T1000 (cell line): ENCODE measurements around the gene PKP4.
"Not testable (repeated sequence)": the region's sequence is repeated elsewhere in the genome, so short reads cannot be mapped to it uniquely, and the experiment has no call there.

Experiments used
- DNase-seq: peaks from one replicate; lab custom pipeline; 2025; ENCODE audit warnings: mixed read lengths; lab: John Stamatoyannopoulos, UW

Gene PKP4

DNA sequence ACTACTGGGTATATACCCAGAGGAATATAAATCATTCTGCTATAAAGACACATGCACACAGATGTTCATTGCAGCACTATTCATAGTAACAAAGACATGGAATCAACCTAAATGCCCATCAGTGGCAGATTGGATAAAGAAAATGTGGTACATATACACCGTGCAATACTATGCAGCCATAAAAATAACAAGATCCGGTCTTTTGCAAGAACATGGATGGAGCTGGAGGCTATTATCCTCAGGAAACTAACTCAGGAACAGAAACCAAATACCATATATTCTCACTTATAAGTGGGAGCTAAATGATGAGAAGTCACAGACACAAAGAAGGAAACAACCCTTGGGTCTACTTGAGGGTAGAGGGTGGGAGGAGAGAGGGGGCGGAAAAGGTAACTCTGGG, 16.5 kb downstream of the PKP4 start:
- DNase-seq = not testable (repeated sequence)

DNA sequence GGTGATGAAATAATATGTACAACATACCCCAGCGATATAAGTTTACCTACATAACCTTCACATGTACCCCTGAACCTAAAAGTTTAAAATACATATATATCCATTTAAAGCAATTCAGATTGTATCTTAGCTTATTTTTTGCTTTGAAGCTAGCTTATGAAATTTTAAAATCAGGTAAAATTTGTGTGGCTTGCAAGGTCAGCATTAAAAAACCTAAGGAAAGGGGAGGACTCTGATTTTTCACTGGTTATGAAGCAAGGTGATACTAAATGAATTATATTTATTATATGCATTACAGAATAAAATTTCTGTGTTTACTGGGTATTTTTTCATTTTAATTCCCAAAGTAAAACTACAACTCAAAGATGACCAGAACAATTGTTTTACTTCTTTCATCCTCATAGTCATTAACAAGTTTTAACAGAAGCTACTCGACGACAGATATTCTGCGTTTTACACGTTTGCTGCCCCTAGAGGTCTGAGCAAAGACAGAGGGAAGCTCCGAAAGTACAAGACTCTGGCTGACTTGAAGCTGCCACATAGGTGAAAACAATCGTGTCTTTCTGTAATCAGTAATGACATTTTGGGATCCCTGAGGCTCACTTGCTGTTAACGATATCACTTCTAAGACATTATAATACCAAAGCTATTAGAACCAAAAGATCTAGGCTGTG, 17.1 kb downstream of the PKP4 start:
- DNase-seq = no peak

DNA sequence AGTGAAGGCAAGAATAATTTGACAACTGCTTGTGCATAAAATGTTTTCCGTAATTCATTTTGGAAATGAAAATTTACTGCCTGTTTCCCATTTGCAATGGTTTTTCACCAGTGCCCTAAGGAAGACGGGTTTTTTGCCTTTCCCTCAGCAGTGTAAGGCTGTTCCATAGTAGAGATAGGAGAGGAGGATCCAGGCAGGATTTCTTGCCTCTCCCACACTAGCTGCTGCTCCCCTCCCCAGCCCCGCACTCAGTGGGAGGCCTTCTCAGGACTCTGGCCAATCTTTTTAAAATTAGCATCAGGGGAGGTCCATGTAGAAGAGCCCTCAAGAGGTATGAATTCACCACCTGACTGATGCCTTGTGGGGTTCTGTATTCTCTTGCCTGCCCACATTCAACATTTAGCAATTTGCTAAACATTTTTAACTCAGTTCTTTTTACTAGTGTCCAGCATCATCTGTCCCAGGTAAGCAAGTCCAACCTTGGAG, 17.8 kb downstream of the PKP4 start:
- DNase-seq = not testable (repeated sequence)

GRCh38 chr2:158477202-158477601, 20.4 kb downstream of the PKP4 start:
- no peak for DNase-seq

- DNase-seq = no peak
Observed at GRCh38 chr2:158478237-158478636, 21.5 kb downstream of the PKP4 start.

- no peak for DNase-seq
Observed at GRCh38 chr2:158478816-158479215, 22.1 kb downstream of the PKP4 start.

- DNase-seq = no peak
Observed at GRCh38 chr2:158481116-158481515, 24.4 kb downstream of the PKP4 start.

DNA sequence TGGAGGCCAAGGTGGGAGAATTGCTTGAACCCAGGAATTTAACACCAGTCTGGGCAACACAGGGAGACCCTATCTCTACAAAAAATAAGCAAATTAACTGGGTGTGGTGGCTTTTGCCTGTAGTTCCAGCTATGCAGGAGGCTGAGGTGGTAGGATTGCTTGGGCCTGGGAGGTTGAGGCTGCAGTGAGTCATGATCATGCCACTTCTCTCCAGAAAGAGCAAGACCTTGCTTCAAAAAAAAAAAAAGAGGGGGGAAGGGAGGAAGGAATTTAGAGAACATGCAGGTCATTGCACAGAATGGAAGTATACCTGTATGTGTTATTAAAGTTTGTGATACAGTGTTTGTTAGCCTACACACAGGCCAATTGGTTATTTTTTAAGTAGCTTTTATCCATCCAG, 25.8 kb downstream of the PKP4 start:
- no peak for DNase-seq

- DNase-seq = no peak
Observed at GRCh38 chr2:158484892-158485556, 28.3 kb downstream of the PKP4 start.

GRCh38 chr2:158486150-158486969, 29.6 kb downstream of the PKP4 start:
- no peak for DNase-seq

- no peak for DNase-seq
Observed at GRCh38 chr2:158486970-158487325, 30.2 kb downstream of the PKP4 start.

- no peak for DNase-seq
Observed at GRCh38 chr2:158487419-158487818, 30.7 kb downstream of the PKP4 start.

DNA sequence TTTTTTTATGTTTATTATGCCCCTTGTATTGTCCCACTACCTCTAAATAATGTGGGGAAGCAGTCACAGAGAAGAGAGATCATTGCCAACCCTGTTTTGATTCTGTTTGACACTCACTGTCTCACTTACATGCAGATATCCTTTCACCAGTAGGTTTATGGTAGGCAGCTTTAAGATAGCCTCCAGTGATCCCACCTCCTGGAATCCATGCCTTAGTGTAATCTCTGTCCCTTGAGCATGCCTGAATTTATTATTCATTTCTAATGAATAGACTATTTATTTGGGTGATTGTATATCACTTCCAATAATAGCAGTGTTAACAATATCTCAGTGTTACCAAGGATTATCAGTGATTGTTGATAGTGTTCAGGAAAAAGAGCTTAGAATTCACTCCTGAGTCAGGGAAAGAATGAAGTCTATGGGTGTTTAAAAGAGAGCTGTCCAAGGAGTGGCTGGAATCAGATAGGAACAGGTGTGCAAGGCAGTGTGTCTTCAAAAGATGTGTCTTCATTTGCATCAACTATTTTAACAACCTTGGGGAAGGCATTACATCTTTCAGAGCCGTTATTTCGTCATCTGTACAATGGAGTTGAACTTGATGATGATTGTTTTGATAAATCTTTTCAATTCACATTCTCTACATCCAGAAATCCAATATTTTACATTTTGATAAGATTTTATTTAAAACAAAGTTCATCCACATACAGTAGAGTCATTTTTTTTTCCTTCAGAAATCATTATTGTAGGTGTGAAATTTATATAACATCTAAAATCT, 31.9 kb downstream of the PKP4 start:
- DNase-seq = no peak

GRCh38 chr2:158489366-158490112, 32.8 kb downstream of the PKP4 start:
- DNase-seq = no peak

GRCh38 chr2:158491072-158491471, 34.3 kb downstream of the PKP4 start:
- DNase-seq = no peak

- DNase-seq = no peak
Observed at GRCh38 chr2:158493458-158493857, 36.7 kb downstream of the PKP4 start.

DNA sequence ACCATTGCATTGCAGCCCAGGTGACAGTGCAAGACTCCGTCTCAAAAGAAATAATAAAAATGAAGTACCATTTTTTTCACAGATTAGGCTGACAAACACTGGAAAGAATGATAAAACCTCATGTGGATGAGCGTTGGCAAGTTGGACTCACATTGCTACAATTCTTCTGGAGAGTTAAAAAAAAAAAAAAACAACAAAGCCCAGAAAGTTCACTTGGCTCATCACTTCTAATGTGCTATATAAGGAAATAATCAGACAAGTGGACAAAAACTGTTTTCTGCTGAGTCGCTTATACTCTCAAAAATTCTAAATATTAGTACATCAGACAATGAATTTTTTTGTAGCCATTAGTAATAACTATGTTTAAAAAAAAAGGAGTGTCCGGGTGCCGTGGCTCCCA, 38.4 kb downstream of the PKP4 start:
- DNase-seq = no peak

GRCh38 chr2:158496986-158497385, 40.2 kb downstream of the PKP4 start:
- no peak for DNase-seq

DNA sequence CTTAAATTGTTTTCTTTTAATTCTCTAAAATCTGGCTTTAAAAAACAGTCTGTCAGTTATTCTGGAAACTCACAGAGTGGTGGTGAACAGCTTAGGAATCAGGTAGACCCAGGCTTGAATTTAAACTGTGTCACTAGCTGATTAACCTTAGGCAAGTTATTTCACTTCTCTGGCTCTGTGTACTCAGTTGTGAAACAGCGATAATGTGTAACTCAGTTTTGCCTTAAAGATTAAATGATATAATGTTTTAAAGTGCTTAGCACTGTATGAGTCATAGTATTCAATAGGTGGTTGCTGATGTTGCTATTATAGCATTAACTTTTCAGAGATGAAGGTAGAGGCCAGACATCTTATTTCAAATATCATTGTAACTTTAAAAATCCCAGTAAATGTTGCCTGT, 40.7 kb downstream of the PKP4 start:
- DNase-seq = no peak

- no peak for DNase-seq
Observed at GRCh38 chr2:158498043-158498748, 41.4 kb downstream of the PKP4 start.

DNA sequence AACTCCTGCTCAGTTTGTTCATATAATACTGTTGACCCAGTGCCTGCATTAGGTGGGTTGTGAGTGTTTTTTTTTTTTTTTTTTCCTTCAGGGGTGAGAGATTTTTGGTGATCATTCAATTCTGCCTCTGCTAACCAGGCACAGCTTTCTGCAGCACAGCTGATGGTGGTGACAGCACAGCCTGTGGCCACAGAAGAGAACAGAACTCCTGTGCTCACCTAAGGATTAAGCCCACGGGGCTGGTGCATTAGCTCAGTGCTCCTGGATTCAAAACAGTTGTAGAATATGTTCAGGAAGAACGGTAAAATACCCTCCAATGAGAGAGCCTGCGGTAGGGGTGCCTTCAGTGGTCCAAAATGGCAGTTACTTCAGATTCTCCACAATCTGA, 42.0 kb downstream of the PKP4 start:
- DNase-seq = no peak
